SK-N-SH (cell line): ENCODE data around the gene MAP2.

ENCODE experiments used
- CTCF ChIP-seq: fragments of 200-600 bp; sonication (generic); IDR thresholded peaks from 2 replicates; pipeline ENCODE4 v1.6.1; 2017; ENCODE audit warnings: antibody characterized with exemption, mild to moderate bottlenecking, moderate library complexity
- MEF2A ChIP-seq: IDR thresholded peaks from 2 replicates; pipeline ENCODE4 v1.4.0; 2012; ENCODE audit warnings: low read depth, borderline replicate concordance
- NRF1 ChIP-seq: IDR thresholded peaks from 2 replicates; pipeline ENCODE4 v1.6.1; 2012; ENCODE audit warnings: low read depth, mild to moderate bottlenecking, low read length
- PBX3 ChIP-seq: IDR thresholded peaks from 2 replicates; pipeline ENCODE4; 2012
- RXRA ChIP-seq: IDR thresholded peaks from 2 replicates; pipeline ENCODE4 v1.4.0; 2012; ENCODE audit warnings: low read depth, mild to moderate bottlenecking, borderline replicate concordance

GRCh38 chr2:209526561-209526960 lies 102.7 kb downstream of the MAP2 start:
- no peak for TF ChIP-seq CTCF
- no peak for TF ChIP-seq MEF2A
- TF ChIP-seq RXRA: no peak
- TF ChIP-seq PBX3: no peak
- no peak for TF ChIP-seq NRF1
